Caki2 (cell line): Measurements from ENCODE around the gene AGAP1. TPM values are rescaled to one million over a fixed set of nuclear protein-coding genes. Genes with fewer than 3 reads are reported as not detected.

Experiments used
- DNase-seq: peaks from one replicate; pipeline ENCODE4 v3.0.0-alpha.2; 2015; ENCODE audit warnings: low read depth
- in situ Hi-C: cut with HindIII; loops from 2 replicates; pipeline ENCODE4 v1.10.0; 2016; ENCODE audit warnings: low sequenced_read_pairs, low pct_unique_long_range_greater_than_20kb, mixed read lengths
- total RNA-seq: library from RNA; depleted of rRNA; stranded (reverse); fragments of >200 nt; shearing (Covaris generic); gene quantifications from 2 replicates; pipeline ENCODE4 v1.2.3, GENCODE V29; 2014; ENCODE audit warnings: low replicate concordance

Gene AGAP1
- total RNA-seq, 1 experiment from 2014 or later = 5.3 TPM

- DNase-seq = no peak
- in situ Hi-C loops = no loop called here
Measured at GRCh38 chr2:235857598-235857997, 363.8 kb downstream of the AGAP1 start.

- no peak for DNase-seq
- in situ Hi-C loops = no loop called here
Measured at GRCh38 chr2:235858881-235859280, 365.0 kb downstream of the AGAP1 start.

- DNase-seq = no peak
- in situ Hi-C loops = no loop called here
Measured at GRCh38 chr2:235859651-235860050, 365.8 kb downstream of the AGAP1 start.

- in situ Hi-C loops = no loop called here
- DNase-seq = no peak
Measured at GRCh38 chr2:235860111-235860510, 366.3 kb downstream of the AGAP1 start.

- no peak for DNase-seq
- in situ Hi-C loops = no loop called here
Measured at GRCh38 chr2:235860871-235861270, 367.0 kb downstream of the AGAP1 start.

- in situ Hi-C loops = no loop called here
- no peak for DNase-seq
Measured at GRCh38 chr2:235861383-235861782, 367.5 kb downstream of the AGAP1 start.

- in situ Hi-C loops = no loop called here
- DNase-seq = no peak
Measured at GRCh38 chr2:235863414-235863813, 369.6 kb downstream of the AGAP1 start.

- no peak for DNase-seq
Measured at GRCh38 chr2:235864302-235864701, 370.5 kb downstream of the AGAP1 start.

GRCh38 chr2:235864733-235865515, 371.1 kb downstream of the AGAP1 start:
- in situ Hi-C loops = no loop called here
- no peak for DNase-seq

More at GRCh38 chr2:235864302-235864701, 370.5 kb downstream of the AGAP1 start:
- in situ Hi-C loops = no loop called here

- in situ Hi-C loops = no loop called here
- DNase-seq = no peak
Measured at GRCh38 chr2:235866373-235866772, 372.5 kb downstream of the AGAP1 start.

- in situ Hi-C loops = no loop called here
- no peak for DNase-seq
Measured at GRCh38 chr2:235868224-235868623, 374.4 kb downstream of the AGAP1 start.

GRCh38 chr2:235868645-235869044, 374.8 kb downstream of the AGAP1 start:
- in situ Hi-C loops = no loop called here
- DNase-seq = no peak

GRCh38 chr2:235870515-235870914, 376.7 kb downstream of the AGAP1 start:
- DNase-seq = no peak
- in situ Hi-C loops = no loop called here

- in situ Hi-C loops = no loop called here
- DNase-seq = no peak
Measured at GRCh38 chr2:235876099-235876679, 382.3 kb downstream of the AGAP1 start.

- DNase-seq = no peak
- in situ Hi-C loops = no loop called here
Measured at GRCh38 chr2:235877275-235877802, 383.5 kb downstream of the AGAP1 start.

- in situ Hi-C loops = no loop called here
Measured at GRCh38 chr2:235879116-235879515, 385.3 kb downstream of the AGAP1 start.

GRCh38 chr2:235883675-235884074, 389.8 kb downstream of the AGAP1 start:
- DNase-seq = no peak
- in situ Hi-C loops = no loop called here

More at GRCh38 chr2:235879116-235879515, 385.3 kb downstream of the AGAP1 start:
- DNase-seq = no peak

- in situ Hi-C loops = no loop called here
Measured at GRCh38 chr2:235889302-235889630, 395.4 kb downstream of the AGAP1 start.

GRCh38 chr2:235893129-235893698, 399.4 kb downstream of the AGAP1 start:
- no peak for DNase-seq
- in situ Hi-C loops = no loop called here

More at GRCh38 chr2:235889302-235889630, 395.4 kb downstream of the AGAP1 start:
- no peak for DNase-seq
